Measurements from ENCODE around the gene TDRD10. TPM values are rescaled to one million over a fixed set of nuclear protein-coding genes. Genes with fewer than 3 reads are reported as not detected.

The TDRD10 gene
- polyA plus RNA-seq, 2 of the 4 experiments (the other 2 are of a cell fraction) = 0.04 TPM; not detected in 1

- H3K9me3 ChIP-seq = no peaks in the 10 kb centered on the region
- TF ChIP-seq CTCF (IDR thresholded peaks at IDR 0.05) (no peak), FOSB (CRISPR knock-in tag; IDR thresholded peaks at IDR 0.05) (no peak), HOXB5 (CRISPR knock-in tag; IDR thresholded peaks at IDR 0.05) (no peak), CHD4 (IDR thresholded peaks at IDR 0.05; ENCODE audit: borderline replicate concordance) (no peak), HOXB13 (CRISPR knock-in tag; IDR thresholded peaks at IDR 0.05; ENCODE audit: low read depth) (no peak), NFE2L2 (conservative IDR thresholded peaks at IDR 0.05; ENCODE audit: low read length) (no peak), CBX8 (IDR thresholded peaks at IDR 0.05) (no peak), NPAS2 (CRISPR knock-in tag; IDR thresholded peaks at IDR 0.05; ENCODE audit: borderline replicate concordance) (no peak), MAX (IDR thresholded peaks at IDR 0.05) (no peak), SREBF2 (IDR thresholded peaks at IDR 0.05) (no peak)
- TF ChIP-seq, protein P1, sequence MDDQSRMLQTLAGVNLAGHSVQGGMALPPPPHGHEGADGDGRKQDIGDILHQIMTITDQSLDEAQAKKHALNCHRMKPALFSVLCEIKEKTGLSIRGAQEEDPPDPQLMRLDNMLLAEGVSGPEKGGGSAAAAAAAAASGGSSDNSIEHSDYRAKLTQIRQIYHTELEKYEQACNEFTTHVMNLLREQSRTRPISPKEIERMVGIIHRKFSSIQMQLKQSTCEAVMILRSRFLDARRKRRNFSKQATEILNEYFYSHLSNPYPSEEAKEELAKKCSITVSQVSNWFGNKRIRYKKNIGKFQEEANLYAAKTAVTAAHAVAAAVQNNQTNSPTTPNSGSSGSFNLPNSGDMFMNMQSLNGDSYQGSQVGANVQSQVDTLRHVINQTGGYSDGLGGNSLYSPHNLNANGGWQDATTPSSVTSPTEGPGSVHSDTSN (IDR thresholded peaks at IDR 0.05) = no peak
- no peak overlapping the region for H3K4me3 ChIP-seq
- ChIA-PET POLR2A (interaction anchor here (0.5 kb wide), 1 partner anchor 128 kb away, joined by 4 read pairs; no protein-coding TSS in a partner anchor), CTCF (interaction anchor here (0.6 to 1.8 kb wide), 9 partner anchors 14 to 301 kb away, joined by 3 to 8 read pairs (median 3); no protein-coding TSS in a partner anchor)
- H3K27ac ChIP-seq = no peak overlapping the region
- ATAC-seq = no peak
- H3K4me2 ChIP-seq = no peak overlapping the region
- no peak for DNase-seq (ENCODE audit: low read depth in 1 of 2, low spot score in 1 of 2)
- 85% methylated on average over 8 of the region's 8 CpGs for WGBS (ENCODE audit: missing lambda C conversion rate)
- peaks cover 13% of the 10 kb centered on the region for H3K4me1 ChIP-seq
- FAIRE-seq = no peak
These were observed 36.3 kb upstream of the TDRD10 start for GRCh38 chr1:154465621-154466195.

DNA sequence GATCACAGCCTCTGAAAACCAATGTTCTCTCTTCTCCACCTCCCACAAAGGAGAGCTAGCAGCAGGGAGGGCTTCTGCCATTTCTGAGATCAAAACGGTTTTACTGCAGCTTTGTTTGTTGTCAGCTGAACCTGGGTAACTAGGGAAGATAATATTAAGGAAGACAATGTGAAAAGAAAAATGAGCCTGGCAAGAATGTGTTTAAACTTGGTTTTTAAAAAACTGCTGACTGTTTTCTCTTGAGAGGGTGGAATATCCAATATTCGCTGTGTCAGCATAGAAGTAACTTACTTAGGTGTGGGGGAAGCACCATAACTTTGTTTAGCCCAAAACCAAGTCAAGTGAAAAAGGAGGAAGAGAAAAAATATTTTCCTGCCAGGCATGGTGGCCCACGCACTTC lies 35.8 kb upstream of the TDRD10 start:
- CTCF ChIA-PET = interaction anchor here (0.8 to 1.9 kb wide), 8 partner anchors 11 to 142 kb away, joined by 3 to 8 read pairs (median 3); no protein-coding TSS in a partner anchor

More for the DNA sequence above, 35.8 kb upstream of the TDRD10 start:
- no peak for FAIRE-seq
- Histone ChIP-seq H3K4me2 (no peak overlapping the region), H3K4me1 (peaks cover 13% of the 10 kb centered on the region), H3K9me3 (no peaks in the 10 kb centered on the region), H3K27ac (0 out of 6 replicates have a peak overlapping the region, but pooled peaks of 1 of the 2 experiments have one; percentile 17), H3K4me3 (no peak overlapping the region)
- no peak for DNase-seq (ENCODE audit: low read depth in 1 of 2, low spot score in 1 of 2)
- WGBS (ENCODE audit: missing lambda C conversion rate) = 74% methylated on average over 3 of the region's 3 CpGs
- TF ChIP-seq, protein P2, sequence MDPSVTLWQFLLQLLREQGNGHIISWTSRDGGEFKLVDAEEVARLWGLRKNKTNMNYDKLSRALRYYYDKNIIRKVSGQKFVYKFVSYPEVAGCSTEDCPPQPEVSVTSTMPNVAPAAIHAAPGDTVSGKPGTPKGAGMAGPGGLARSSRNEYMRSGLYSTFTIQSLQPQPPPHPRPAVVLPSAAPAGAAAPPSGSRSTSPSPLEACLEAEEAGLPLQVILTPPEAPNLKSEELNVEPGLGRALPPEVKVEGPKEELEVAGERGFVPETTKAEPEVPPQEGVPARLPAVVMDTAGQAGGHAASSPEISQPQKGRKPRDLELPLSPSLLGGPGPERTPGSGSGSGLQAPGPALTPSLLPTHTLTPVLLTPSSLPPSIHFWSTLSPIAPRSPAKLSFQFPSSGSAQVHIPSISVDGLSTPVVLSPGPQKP (IDR thresholded peaks at IDR 0.05; ENCODE audit: low read depth, low read length) = no peak
- no peak for TF ChIP-seq RARB (CRISPR knock-in tag; IDR thresholded peaks at IDR 0.05)
- no peak for TF ChIP-seq BCL3 (IDR thresholded peaks at IDR 0.05)
- TF ChIP-seq NFE2L2 (conservative IDR thresholded peaks at IDR 0.05; ENCODE audit: low read length) = no peak
- peak; percentile 96 for TF ChIP-seq MAFK (IDR thresholded peaks at IDR 0.05; ENCODE audit: partially characterized antibody)
- TF ChIP-seq CEBPB (IDR thresholded peaks at IDR 0.05) = no peak
- no peak for ATAC-seq
- POLR2A ChIA-PET = no interaction called here

Measured in A549 (cell line).